Measurements from ENCODE around the gene CORT. TPM values are rescaled to one million over a fixed set of nuclear protein-coding genes. Genes with fewer than 3 reads are reported as not detected.

Gene CORT
- total and polyA plus RNA-seq, 10 of the 15 experiments (the other 5 are each of a cell fraction or from before 2014, with no cell fraction given): 0.09 to 0.49 (median 0.23) TPM; not detected in 1

DNA sequence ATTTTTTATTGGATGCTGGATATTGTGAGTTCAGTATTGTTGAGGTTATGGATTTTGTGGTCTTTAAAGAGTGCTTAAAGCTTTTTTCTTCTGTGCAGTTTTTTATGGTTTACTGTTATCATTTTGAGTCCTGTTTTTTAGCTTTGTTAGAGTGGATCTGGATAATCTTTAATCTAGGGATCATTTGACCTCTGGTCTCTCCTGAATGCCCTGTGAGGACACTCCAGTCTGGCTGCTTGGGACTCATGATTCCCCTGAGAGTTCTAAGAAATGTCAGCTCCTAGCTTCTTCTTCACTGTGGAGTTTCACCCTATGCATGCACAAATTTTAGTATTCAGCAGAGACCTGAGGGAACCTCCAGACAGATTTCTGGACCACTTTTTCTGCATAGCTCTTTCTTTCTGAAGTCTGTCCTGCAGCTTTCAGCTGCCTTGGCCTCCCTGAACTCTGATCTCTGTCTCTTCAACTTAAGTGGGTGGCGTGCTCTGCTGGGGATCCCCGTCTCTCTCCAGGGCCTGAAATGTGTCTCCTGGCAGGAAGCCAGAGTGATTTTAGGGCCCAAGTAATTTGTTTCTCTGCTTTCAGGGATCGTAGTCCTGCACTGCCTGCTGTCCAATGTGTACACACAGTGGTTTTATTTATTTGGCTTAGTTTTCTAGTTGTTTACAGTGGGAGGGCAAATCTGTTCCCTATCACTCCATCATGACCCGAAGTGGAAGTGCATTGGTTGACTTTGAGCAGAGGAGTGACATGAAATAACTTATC is 39.6 kb downstream of the CORT start (continued):
- TF ChIP-seq RUNX3 (IDR thresholded peaks at IDR 0.05; ENCODE audit: low read length): no peak
- no peak for TF ChIP-seq CEBPB (IDR thresholded peaks at IDR 0.05; ENCODE audit: borderline replicate concordance in 1 of 2, low read depth in 2 of 2, low read length in 2 of 2)
- TF ChIP-seq EGR1 (IDR thresholded peaks at IDR 0.05; ENCODE audit: borderline replicate concordance in 1 of 2, low read depth in 2 of 2, low read length in 2 of 2): no peak
- TF ChIP-seq, protein P1, sequence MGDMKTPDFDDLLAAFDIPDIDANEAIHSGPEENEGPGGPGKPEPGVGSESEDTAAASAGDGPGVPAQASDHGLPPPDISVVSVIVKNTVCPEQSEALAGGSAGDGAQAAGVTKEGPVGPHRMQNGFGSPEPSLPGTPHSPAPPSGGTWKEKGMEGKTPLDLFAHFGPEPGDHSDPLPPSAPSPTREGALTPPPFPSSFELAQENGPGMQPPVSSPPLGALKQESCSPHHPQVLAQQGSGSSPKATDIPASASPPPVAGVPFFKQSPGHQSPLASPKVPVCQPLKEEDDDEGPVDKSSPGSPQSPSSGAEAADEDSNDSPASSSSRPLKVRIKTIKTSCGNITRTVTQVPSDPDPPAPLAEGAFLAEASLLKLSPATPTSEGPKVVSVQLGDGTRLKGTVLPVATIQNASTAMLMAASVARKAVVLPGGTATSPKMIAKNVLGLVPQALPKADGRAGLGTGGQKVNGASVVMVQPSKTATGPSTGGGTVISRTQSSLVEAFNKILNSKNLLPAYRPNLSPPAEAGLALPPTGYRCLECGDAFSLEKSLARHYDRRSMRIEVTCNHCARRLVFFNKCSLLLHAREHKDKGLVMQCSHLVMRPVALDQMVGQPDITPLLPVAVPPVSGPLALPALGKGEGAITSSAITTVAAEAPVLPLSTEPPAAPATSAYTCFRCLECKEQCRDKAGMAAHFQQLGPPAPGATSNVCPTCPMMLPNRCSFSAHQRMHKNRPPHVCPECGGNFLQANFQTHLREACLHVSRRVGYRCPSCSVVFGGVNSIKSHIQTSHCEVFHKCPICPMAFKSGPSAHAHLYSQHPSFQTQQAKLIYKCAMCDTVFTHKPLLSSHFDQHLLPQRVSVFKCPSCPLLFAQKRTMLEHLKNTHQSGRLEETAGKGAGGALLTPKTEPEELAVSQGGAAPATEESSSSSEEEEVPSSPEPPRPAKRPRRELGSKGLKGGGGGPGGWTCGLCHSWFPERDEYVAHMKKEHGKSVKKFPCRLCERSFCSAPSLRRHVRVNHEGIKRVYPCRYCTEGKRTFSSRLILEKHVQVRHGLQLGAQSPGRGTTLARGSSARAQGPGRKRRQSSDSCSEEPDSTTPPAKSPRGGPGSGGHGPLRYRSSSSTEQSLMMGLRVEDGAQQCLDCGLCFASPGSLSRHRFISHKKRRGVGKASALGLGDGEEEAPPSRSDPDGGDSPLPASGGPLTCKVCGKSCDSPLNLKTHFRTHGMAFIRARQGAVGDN (IDR thresholded peaks at IDR 0.05): no peak
- TF ChIP-seq SREBF2 (IDR thresholded peaks at IDR 0.05; ENCODE audit: low read length): no peak
- TF ChIP-seq NFIC (IDR thresholded peaks at IDR 0.05; ENCODE audit: low read depth, low read length): no peak
- TF ChIP-seq SMAD1 (IDR thresholded peaks at IDR 0.05; ENCODE audit: low read depth, partially characterized antibody): peak; percentile 58
- TF ChIP-seq POU2F2 (IDR thresholded peaks at IDR 0.05; ENCODE audit: borderline replicate concordance, low read depth, low read length): no peak
- TF ChIP-seq IKZF2 (IDR thresholded peaks at IDR 0.05): no peak
- TF ChIP-seq, protein P2, sequence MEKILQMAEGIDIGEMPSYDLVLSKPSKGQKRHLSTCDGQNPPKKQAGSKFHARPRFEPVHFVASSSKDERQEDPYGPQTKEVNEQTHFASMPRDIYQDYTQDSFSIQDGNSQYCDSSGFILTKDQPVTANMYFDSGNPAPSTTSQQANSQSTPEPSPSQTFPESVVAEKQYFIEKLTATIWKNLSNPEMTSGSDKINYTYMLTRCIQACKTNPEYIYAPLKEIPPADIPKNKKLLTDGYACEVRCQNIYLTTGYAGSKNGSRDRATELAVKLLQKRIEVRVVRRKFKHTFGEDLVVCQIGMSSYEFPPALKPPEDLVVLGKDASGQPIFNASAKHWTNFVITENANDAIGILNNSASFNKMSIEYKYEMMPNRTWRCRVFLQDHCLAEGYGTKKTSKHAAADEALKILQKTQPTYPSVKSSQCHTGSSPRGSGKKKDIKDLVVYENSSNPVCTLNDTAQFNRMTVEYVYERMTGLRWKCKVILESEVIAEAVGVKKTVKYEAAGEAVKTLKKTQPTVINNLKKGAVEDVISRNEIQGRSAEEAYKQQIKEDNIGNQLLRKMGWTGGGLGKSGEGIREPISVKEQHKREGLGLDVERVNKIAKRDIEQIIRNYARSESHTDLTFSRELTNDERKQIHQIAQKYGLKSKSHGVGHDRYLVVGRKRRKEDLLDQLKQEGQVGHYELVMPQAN (conservative IDR thresholded peaks at IDR 0.05): no peak
- TF ChIP-seq RCOR1 (conservative IDR thresholded peaks at IDR 0.05; ENCODE audit: low read depth, low read length): no peak
- peak; percentile 60; the same call in 1 of the 2 replicates for TF ChIP-seq REST (IDR thresholded peaks at IDR 0.05; ENCODE audit: low read depth, low read length)
- no peak for TF ChIP-seq ZNF384 (IDR thresholded peaks at IDR 0.05; ENCODE audit: borderline replicate concordance, low read depth, low read length)
- TF ChIP-seq LARP7 (IDR thresholded peaks at IDR 0.05): no peak
- TF ChIP-seq KDM1A (IDR thresholded peaks at IDR 0.05; ENCODE audit: borderline replicate concordance): no peak
- no peak for TF ChIP-seq FOXM1 (IDR thresholded peaks at IDR 0.05; ENCODE audit: low read depth, low read length)
- no peak for TF ChIP-seq SUZ12 (IDR thresholded peaks at IDR 0.05; ENCODE audit: unreplicated experiment)
- TF ChIP-seq BHLHE40 (IDR thresholded peaks at IDR 0.05; ENCODE audit: borderline replicate concordance in 1 of 2, low read depth in 2 of 2, low read length in 1 of 2): no peak
- TF ChIP-seq MEF2B (IDR thresholded peaks at IDR 0.05; ENCODE audit: partially characterized antibody, poor library complexity, severe bottlenecking): peak; percentile 35
- no peak for TF ChIP-seq ZBED1 (IDR thresholded peaks at IDR 0.05; ENCODE audit: borderline replicate concordance)
- no peak for TF ChIP-seq IRF4 (IDR thresholded peaks at IDR 0.05; ENCODE audit: low read depth, low read length)
